Measurements from ENCODE around the gene CA11. TPM values are rescaled to one million over a fixed set of nuclear protein-coding genes. Genes with fewer than 3 reads are reported as not detected.

Gene CA11
- total and polyA plus RNA-seq, 9 of the 15 experiments (the other 6 are each of a cell fraction or from before 2014, with no cell fraction given): 2.9 to 19.9 (median 8.3) TPM

DNA sequence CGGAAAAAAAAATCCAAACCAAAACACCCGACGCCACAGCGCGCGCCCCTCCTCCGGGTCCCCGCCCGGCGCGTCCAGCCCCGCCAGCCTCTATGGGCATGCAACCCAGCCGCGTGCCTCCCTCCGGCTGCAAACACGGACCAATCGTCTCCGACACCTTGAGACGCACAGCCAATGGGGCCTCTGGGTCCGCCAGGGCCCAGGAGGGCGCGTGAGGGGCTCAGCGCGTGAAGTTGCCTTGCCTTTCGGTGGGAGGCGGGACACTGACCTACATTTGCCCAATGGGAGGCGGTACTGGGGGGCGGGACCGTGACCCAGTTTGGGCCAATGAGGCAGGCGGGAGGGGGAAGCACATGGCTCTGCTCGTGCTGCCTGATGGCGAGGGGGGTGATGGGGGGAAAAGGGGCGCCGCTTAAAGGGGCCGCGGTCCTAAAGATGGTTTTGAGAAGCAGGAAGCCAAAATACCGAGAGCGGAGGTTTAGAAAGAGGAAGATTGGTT is 8.5 kb downstream of the CA11 start (continued):
- TF ChIP-seq, protein P1, sequence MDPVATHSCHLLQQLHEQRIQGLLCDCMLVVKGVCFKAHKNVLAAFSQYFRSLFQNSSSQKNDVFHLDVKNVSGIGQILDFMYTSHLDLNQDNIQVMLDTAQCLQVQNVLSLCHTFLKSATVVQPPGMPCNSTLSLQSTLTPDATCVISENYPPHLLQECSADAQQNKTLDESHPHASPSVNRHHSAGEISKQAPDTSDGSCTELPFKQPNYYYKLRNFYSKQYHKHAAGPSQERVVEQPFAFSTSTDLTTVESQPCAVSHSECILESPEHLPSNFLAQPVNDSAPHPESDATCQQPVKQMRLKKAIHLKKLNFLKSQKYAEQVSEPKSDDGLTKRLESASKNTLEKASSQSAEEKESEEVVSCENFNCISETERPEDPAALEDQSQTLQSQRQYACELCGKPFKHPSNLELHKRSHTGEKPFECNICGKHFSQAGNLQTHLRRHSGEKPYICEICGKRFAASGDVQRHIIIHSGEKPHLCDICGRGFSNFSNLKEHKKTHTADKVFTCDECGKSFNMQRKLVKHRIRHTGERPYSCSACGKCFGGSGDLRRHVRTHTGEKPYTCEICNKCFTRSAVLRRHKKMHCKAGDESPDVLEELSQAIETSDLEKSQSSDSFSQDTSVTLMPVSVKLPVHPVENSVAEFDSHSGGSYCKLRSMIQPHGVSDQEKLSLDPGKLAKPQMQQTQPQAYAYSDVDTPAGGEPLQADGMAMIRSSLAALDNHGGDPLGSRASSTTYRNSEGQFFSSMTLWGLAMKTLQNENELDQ (CRISPR knock-in tag; IDR thresholded peaks at IDR 0.05; ENCODE audit: borderline replicate concordance): no peak; the same call in 1 of the 2 replicates
- TF ChIP-seq HDGF (IDR thresholded peaks at IDR 0.05): no peak
- TF ChIP-seq ZNF384 (IDR thresholded peaks at IDR 0.05; ENCODE audit: low read depth, low read length): peak; percentile 85
- TF ChIP-seq SRSF1 (IDR thresholded peaks at IDR 0.05; ENCODE audit: low read depth, low read length): no peak
- TF ChIP-seq MEF2A (IDR thresholded peaks at IDR 0.05; ENCODE audit: control insufficient read depth, low read depth, low read length): no peak
- TF ChIP-seq, protein P2, sequence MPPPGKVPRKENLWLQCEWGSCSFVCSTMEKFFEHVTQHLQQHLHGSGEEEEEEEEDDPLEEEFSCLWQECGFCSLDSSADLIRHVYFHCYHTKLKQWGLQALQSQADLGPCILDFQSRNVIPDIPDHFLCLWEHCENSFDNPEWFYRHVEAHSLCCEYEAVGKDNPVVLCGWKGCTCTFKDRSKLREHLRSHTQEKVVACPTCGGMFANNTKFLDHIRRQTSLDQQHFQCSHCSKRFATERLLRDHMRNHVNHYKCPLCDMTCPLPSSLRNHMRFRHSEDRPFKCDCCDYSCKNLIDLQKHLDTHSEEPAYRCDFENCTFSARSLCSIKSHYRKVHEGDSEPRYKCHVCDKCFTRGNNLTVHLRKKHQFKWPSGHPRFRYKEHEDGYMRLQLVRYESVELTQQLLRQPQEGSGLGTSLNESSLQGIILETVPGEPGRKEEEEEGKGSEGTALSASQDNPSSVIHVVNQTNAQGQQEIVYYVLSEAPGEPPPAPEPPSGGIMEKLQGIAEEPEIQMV (tag; conservative IDR thresholded peaks at IDR 0.05; ENCODE audit: low read depth): no peak
- TF ChIP-seq DMBX1 (CRISPR knock-in tag; IDR thresholded peaks at IDR 0.05; ENCODE audit: borderline replicate concordance): no peak
- TF ChIP-seq POLR2G (IDR thresholded peaks at IDR 0.05; ENCODE audit: low read depth, low read length): peak; percentile 51
- TF ChIP-seq BHLHE40 (IDR thresholded peaks at IDR 0.05; ENCODE audit: low read length): peak; percentile 92
- TF ChIP-seq ZNF583 (CRISPR knock-in tag; IDR thresholded peaks at IDR 0.05): no peak
- no peak for TF ChIP-seq ZFPM2 (CRISPR knock-in tag; IDR thresholded peaks at IDR 0.05)
- TF ChIP-seq, protein P3, sequence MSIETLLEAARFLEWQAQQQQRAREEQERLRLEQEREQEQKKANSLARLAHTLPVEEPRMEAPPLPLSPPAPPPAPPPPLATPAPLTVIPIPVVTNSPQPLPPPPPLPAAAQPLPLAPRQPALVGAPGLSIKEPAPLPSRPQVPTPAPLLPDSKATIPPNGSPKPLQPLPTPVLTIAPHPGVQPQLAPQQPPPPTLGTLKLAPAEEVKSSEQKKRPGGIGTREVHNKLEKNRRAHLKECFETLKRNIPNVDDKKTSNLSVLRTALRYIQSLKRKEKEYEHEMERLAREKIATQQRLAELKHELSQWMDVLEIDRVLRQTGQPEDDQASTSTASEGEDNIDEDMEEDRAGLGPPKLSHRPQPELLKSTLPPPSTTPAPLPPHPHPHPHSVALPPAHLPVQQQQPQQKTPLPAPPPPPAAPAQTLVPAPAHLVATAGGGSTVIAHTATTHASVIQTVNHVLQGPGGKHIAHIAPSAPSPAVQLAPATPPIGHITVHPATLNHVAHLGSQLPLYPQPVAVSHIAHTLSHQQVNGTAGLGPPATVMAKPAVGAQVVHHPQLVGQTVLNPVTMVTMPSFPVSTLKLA (conservative IDR thresholded peaks at IDR 0.05): peak; percentile 100
- TF ChIP-seq, protein P4, sequence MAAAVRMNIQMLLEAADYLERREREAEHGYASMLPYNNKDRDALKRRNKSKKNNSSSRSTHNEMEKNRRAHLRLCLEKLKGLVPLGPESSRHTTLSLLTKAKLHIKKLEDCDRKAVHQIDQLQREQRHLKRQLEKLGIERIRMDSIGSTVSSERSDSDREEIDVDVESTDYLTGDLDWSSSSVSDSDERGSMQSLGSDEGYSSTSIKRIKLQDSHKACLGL (CRISPR knock-in tag; IDR thresholded peaks at IDR 0.05; ENCODE audit: borderline replicate concordance, poor library complexity, severe bottlenecking): no peak
- no peak for TF ChIP-seq SIN3B (IDR thresholded peaks at IDR 0.05; ENCODE audit: low read depth)
- TF ChIP-seq SMAD4 (CRISPR knock-in tag; conservative IDR thresholded peaks at IDR 0.05): peak; percentile 60; the same call in 1 of the 2 replicates
- TF ChIP-seq ZNF174 (CRISPR knock-in tag; IDR thresholded peaks at IDR 0.05): no peak
- TF ChIP-seq, protein P5, sequence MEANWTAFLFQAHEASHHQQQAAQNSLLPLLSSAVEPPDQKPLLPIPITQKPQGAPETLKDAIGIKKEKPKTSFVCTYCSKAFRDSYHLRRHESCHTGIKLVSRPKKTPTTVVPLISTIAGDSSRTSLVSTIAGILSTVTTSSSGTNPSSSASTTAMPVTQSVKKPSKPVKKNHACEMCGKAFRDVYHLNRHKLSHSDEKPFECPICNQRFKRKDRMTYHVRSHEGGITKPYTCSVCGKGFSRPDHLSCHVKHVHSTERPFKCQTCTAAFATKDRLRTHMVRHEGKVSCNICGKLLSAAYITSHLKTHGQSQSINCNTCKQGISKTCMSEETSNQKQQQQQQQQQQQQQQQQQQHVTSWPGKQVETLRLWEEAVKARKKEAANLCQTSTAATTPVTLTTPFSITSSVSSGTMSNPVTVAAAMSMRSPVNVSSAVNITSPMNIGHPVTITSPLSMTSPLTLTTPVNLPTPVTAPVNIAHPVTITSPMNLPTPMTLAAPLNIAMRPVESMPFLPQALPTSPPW (CRISPR knock-in tag; IDR thresholded peaks at IDR 0.05): peak; percentile 99
- TF ChIP-seq CREB3L1 (IDR thresholded peaks at IDR 0.05; ENCODE audit: borderline replicate concordance, low read depth): peak; percentile 62; the same call in 1 of the 2 replicates
- TF ChIP-seq TEAD1 (CRISPR knock-in tag; IDR thresholded peaks at IDR 0.05): peak in 1 of 2 experiments; percentile 22; a peak in 1 of 4 replicates

Data from K562 (cell line).